Inflammatory macrophage treated with lipopolysaccharide for 4 hours (primary cell): Measurements from ENCODE around the gene MAU2.
A peak's percentile ranks its signal among the peaks of the same experiment; 100 is the strongest.
"Not testable (repeated sequence)": the region's sequence is repeated elsewhere in the genome, so short reads cannot be mapped to it uniquely, and the experiment has no call there.

Experiments used
- DNase-seq: peaks from one replicate; pipeline ENCODE4 v3.0.0-alpha.2; 2020

The MAU2 gene

GRCh38 chr19:19385896-19386869, 65.6 kb downstream of the MAU2 start:
- peak; percentile 64 for DNase-seq

DNA sequence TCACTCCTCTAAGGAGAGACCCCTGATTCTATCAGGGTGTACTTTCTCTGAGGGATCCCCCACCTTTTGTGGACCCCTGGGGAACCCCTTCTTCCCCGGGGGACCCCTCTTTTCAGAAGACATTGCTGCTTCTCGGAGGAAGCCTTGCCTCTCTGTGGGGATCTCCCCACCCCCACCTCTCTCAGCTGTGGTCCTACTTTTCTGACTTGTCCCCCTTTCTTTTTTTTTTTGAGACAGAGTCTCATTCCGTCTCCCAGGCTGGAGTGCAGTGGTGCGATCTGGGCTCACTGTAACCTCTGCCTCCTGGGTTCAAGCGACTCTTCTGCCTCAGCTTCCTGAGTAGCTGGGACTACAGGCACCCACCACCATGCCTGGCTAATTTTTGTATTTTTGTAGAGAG, 66.5 kb downstream of the MAU2 start:
- no peak for DNase-seq

GRCh38 chr19:19388568-19389555, 68.2 kb downstream of the MAU2 start:
- DNase-seq = no peak

DNA sequence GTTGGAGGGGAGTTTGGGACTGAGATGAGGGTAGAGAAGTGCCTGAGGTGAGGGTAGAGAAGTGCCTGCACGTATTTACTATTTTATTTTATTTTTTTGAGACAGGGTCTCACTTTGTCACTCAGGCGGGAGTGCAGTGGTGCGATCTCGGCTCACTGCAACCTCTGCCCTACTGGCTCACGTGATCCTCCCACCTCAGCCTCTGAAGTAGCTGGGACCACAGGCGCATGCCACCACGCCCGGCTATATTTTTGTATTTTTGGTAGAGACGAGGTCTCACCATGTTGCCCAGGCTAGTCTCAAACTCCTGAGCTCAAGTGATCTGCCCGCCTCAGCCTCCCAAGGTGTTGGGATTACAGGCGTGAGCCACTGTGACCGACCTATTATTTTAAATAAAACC, 69.1 kb downstream of the MAU2 start:
- DNase-seq = not testable (repeated sequence)

- DNase-seq = not testable (repeated sequence)
Observed at GRCh38 chr19:19394333-19394732, 73.7 kb downstream of the MAU2 start.

DNA sequence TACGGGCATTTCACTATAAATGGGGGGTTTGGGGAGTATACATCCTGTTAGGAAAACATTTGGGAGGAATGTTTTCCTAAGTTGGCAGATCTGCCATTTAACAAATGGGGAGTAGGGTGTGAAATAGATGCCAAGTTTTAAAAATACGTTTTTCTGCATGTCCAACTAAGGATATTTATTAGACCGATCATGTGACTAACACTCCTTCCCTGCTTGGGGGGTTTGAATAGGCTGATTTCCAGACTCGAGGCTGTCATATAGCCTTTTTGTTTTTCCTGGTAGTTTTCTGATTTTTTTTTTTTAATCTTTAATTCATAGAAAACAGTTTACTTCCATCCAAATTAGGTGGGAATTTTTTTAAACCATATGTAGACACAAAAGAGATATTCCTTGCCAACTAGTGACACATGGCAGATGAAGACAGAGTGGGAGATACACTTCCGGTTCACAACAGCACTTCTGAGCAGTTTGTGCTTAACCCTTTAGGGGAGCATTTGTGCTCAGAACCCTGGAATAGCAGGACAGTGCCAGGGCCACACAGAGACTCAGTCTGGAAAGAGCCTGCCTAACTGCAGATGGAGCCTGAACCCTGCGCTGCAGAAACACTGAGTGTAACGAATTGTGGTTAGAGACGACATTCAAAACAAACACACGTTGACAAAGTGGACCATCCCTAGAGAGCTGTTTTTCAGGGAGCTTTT, 79.3 kb downstream of the MAU2 start:
- peak; percentile 27 for DNase-seq

DNA sequence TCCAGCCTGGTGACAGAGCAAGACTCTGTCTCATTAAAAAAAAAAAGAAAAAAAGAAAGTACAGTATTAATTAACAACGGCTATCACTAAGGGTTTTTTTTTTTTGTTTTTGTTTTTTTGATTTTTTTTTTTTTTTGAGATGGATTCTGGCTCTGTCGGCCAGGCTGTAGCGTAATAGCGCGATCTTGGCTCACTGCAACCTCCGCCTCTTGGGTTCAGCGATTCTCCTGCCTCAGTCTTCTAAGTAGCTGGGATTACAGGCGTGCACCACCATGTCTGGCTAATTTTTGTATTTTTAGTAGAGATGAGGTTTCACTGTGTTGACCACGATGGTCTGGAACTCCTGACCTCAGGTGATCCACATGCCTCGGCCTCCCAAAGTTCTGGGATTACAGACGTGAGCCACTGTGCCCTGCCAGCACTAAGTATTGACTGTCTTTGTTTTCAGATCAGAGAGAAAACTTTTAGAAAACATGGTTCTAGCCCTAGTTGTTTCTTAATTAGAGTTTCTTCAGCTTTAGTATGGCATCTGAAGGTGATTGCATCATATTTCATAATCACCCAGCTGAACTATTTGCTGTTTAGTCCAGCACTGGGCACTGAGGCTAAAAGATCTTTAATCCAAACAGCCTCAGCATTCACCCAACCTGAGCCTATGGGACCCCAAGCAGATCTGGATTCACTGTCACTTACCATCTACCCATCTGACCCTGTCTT, 82.2 kb downstream of the MAU2 start:
- peak; percentile 78 for DNase-seq

- peak; percentile 74 for DNase-seq
Observed at GRCh38 chr19:19403373-19403901, 82.8 kb downstream of the MAU2 start.

DNA sequence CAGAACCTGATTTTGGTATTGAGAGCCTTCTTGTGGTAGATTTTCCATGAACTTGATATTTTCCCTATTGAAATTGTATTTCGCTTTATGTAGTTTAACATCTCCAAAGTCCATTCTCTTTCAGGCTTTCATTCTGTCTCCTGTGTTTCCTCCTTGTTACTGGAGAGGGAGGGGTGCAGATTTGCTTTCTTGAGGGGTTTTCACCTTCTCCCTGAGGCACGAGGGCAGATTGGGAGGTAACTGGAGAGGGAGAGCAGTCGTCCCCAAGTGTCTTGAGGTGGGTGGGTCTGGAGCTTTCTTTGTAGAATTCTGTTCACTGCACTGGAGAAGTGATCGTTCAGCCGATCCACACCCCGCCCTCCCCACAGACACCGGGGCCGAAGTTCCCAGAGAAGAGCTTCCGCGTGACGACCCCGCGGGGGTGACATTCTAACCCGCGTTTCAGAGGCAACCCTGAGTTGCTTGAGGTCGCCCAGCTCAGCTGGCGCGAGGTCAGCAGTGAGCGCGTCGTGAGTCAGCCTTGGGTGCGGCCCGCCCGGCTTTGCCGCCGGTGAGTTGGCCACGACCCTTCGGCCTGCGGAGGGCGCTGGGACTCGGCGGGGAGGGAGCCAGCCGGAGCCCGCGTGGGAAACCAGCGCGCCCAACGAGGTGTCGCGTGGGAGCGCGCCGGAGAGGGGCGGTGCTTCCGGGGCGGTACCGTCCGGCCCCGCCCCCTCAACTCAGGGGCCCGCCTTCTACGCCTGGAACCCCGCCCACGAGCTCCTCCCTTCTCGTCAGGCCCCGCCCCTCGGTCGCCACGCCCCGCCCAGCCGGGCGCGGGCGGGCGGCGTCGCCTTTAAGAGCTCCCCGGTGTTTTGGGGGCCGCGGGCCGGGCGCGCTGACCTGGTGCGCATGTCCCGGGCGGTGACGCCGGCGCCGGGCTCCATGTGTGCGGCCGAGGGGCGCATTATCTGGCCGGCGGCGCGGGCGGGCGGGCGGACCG, 84.5 kb downstream of the MAU2 start, which contains the start of gene GATAD2A:
Gene GATAD2A (plus strand): TSS at position 797 of the 982 bp plus-strand sequence. CDS start 59,671 bp downstream, outside the sequence.
- peak; percentile 97 for DNase-seq

DNA sequence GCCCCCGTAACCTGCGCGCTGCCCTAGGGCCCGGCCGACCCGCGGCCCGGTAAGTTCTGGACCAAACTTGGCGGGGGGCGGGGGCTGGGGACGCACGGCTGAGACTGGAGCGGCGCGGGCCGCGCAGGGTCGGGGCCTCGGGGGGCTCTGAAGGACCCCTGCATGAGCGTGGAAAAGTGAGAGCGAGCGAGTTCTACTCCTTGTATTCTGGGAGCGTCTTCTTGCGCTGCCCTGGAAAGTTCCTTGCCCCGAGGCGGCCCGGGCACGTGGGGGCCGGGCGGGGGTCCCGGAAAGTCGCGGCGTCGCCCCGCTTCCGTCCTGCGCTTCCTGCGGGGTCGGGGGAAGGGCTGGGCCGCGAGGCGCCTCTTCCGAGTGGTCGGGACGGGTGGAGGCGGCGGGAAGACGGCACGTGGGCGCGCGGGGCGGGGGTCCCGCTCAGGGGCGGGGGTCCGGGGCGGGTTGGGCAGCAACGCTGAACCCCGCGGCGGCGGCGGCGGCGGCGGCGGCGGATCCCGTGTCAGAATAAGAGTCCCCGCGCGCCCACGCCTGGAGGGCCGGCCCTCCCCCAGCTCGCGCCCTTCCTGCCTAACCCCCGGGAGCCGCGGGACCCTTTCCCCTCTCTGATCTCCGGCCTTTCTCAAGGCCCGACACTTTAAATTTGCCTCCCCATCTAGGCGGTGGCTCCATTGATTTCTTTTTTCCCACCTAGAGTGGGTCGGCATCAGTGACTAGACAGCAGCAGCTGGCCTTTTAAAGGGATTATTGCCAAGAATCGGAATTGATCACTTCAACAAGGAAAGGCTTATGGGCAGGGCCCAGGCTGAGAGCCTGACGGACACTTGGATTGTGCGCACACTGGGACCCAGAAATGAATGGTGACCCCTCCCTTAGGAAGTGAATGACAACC, 85.6 kb downstream of the MAU2 start:
- peak; percentile 31 for DNase-seq

DNA sequence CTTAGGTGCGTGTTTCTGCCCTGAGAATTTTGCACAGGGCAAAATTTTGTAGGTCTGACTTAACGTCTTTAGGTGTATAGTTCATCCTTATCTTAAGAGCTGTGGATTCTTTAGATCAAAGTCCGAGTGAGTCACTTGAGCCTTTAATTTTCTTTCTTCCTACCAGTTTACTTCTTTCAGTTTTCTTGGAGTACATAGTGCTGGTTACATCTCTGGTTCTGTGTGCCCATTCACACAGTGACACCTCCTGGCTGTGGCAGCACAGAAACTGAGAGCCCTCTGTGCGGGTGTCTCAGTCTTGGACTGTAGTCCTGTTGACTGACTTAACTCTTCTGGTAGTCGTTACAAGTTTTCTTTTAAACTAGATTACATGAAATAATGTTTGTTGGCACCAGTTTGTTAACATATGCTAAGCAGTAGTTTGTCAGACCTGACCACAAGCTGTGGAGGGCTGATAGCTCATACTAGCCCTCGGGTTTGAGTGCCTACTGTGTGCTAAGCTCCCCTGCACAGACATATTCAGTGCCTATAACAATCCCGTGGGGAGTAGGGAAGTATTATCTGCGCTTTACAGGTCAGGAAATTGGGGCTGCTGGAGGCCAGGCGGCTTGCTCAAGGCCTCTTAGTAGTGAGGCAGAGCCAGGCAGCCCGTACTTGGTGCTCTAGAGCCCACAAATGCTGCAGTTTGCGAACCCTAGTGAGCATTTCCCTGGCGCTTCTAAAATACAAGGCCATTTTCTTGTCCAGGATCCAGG, 86.4 kb downstream of the MAU2 start:
- peak; percentile 75 for DNase-seq

DNA sequence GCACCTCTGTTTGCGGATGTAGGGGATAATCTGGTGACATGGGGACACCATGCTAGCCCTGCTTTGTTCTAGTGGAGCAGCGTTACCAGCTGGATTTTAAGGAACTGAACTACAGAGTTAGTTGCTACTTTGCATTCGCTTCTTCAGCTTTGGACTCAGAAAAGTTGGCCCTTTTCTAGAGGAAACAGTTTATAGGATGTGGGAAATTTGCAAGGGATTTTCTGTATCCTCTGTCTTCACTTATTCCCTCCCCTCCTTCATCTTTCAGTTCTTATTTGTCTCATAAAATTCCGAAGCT, 87.0 kb downstream of the MAU2 start:
- DNase-seq = peak; percentile 36
